Stomach smooth muscle (tissue), 2 donors: ENCODE measurements around the gene PUM1.
A peak's percentile ranks its signal among the peaks of the same experiment; 100 is the strongest.
"Not testable (repeated sequence)": the region's sequence is repeated elsewhere in the genome, so short reads cannot be mapped to it uniquely, and the experiment has no call there.

ENCODE experiments used
- H3K27ac ChIP-seq: one replicate; pipeline ENCODE4 v1.7.0; 2013; ENCODE audit warnings: mild to moderate bottlenecking, low read length, inconsistent platforms
- H3K27me3 ChIP-seq, 2 donors: one replicate each; pipeline ENCODE4 v1.7.0; 2013; ENCODE audit warnings: low read length in 2 of 2; ENCODE audit not compliant: insufficient read depth in 2 of 2, control insufficient read depth in 1 of 2
- H3K36me3 ChIP-seq, 2 donors: one replicate each; pipeline ENCODE4 v1.7.0; 2013; ENCODE audit warnings: low read length in 2 of 2; ENCODE audit not compliant: control insufficient read depth in 2 of 2, insufficient read depth in 2 of 2
- H3K4me1 ChIP-seq: one replicate; pipeline ENCODE4 v1.7.0; 2013; ENCODE audit warnings: low read length; ENCODE audit not compliant: control insufficient read depth, insufficient read depth
- H3K4me3 ChIP-seq, 2 donors: one replicate each; pipeline ENCODE4 v1.7.0; 2013; ENCODE audit warnings: low read length in 2 of 2
- H3K9ac ChIP-seq, 2 donors: one replicate each; pipeline ENCODE4 v1.7.0; 2013; ENCODE audit warnings: low read length in 2 of 2, mild to moderate bottlenecking in 1 of 2
- H3K9me3 ChIP-seq, 2 donors: one replicate each; pipeline ENCODE4 v1.7.0; 2013; ENCODE audit warnings: low read length in 2 of 2; ENCODE audit not compliant: control insufficient read depth in 2 of 2
- donor health status: healthy.
- donor health status: Pancreatic carcinoma.

Gene PUM1

DNA sequence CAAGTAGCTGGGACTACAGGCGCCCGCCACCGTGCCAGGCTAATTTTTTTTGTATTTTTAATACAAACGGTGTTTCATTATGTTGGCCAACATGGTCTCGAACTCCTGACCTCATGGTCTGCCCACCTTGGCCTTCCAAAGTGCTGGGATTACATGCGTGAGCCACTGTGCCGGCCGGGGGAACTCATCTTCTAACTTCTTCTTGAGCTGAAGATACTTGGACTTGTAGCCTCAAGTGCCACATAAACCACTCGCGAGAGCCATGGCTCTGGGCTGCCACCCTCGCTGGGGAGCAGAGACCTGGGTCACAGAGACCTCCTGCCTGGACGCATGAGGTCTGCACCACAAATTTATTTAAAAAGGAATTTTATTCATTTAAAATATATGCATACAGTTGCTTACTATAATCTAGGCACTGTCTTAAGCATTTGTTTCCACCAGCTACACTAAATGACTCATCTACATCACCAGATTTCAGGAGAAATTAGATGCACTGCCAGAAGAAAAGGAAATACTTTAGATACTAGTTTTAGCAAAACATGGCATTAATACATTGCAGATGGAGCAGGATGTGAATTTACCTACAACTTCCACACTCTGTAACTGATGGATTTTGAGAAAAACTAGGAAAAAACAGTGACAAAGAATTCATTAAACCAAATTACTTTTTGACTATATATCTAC lies 29.9 kb upstream of the PUM1 start:
- H3K4me3 ChIP-seq, result no peak overlapping the region
- no peak overlapping the region for H3K9ac ChIP-seq
- no peaks in the 10 kb centered on the region for H3K36me3 ChIP-seq
- no peaks in the 10 kb centered on the region for H3K4me1 ChIP-seq
- H3K27ac ChIP-seq, result no peak overlapping the region
- H3K9me3 ChIP-seq, result no peaks in the 10 kb centered on the region
- no peaks in the 10 kb centered on the region for H3K27me3 ChIP-seq

DNA sequence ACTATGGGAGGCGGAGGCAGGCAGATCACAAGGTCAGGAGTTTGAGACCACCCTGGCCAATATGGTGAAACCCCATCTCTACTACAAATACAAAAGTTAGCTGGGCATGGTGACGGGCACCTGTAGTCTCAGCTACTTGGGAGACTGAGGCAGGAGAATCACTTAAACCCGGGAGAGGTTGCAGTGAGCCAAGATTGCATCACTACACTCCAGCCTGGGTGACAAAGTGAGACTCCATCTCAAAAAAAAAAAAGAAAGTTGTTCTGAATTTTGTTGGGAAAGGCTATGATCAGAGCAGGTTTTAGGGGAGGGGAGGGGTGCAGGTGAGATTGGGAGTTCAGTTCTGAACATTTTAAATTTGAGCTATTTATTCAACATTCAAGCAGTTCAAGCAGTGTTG lies 22.6 kb upstream of the PUM1 start:
- H3K4me1 ChIP-seq, H3K27me3 ChIP-seq, H3K27ac ChIP-seq, H3K4me3 ChIP-seq, H3K9ac ChIP-seq, H3K36me3 ChIP-seq, H3K9me3 ChIP-seq: not testable (repeated sequence)

DNA sequence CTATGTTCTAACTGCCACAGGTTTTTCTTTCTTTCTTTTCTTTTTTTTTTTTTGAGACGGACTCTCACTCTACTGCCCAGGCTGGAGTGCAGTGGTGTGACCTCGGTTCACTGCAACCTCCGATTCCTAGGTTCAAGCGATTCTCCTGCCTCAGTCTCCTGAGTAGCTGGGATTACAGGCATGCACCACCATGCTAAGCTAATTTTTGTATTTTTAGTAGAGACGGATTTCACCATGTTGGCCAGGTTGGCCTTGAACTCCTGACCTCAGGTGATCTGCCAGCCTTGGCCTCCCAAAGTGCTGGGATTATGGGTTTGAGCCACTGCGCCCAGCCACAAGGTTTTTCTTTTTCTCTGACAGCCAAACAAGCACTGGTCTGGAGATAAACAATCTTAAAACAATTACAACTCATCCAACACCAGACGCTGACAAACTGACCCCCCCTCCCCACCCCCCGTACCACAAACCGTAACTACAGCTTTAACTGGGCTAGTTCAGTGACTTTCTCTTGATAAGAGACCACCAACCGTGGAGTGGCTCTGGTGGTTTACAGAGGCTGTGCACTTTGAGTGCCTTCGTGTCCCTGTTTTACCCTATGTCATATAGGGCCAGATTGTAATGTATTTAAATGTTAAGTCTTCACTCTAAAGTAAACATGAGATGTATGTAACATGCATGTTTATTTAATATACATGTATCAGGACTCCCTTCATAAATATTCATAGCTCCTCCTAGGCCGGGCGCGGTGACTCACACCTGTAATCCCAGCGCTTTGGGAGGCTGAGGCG lies 19.5 kb upstream of the PUM1 start:
- Histone ChIP-seq H3K27ac (no peak overlapping the region), H3K4me3 (no peak overlapping the region), H3K9ac (no peak overlapping the region), H3K9me3 (no peaks in the 10 kb centered on the region), H3K4me1 (no peaks in the 10 kb centered on the region), H3K36me3 (no peaks in the 10 kb centered on the region), H3K27me3 (no peaks in the 10 kb centered on the region)

DNA sequence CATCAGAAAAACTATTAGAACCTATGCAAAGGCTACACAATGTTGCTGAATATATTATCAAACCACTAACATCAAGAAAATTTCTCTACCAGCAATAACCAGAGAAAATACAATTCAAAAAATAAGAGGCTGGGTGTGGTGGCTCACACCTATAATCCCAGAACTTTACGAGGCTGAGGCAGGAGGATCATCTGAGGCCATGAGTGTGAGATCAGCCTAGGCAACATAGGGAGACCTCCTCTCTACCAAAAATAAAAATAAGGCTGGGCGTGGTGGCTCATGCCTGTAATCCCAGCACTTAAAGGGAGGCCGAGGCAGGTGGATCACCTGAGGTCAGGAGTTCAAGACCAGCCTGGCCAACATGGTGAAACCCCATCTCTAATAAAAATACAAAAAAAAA lies 16.9 kb upstream of the PUM1 start:
- no peaks in the 10 kb centered on the region for H3K27me3 ChIP-seq
- H3K4me3 ChIP-seq, result no peak overlapping the region
- no peak overlapping the region for H3K27ac ChIP-seq
- H3K4me1 ChIP-seq, result no peaks in the 10 kb centered on the region
- no peaks in the 10 kb centered on the region for H3K36me3 ChIP-seq
- no peak overlapping the region for H3K9ac ChIP-seq
- no peaks in the 10 kb centered on the region for H3K9me3 ChIP-seq

- no peaks in the 10 kb centered on the region for H3K4me1 ChIP-seq
- no peaks in the 10 kb centered on the region for H3K36me3 ChIP-seq
- no peak overlapping the region for H3K9ac ChIP-seq
- H3K27me3 ChIP-seq, result no peaks in the 10 kb centered on the region
- H3K27ac ChIP-seq, result no peak overlapping the region
- no peak overlapping the region for H3K4me3 ChIP-seq
- H3K9me3 ChIP-seq, result no peaks in the 10 kb centered on the region
Observed at GRCh38 chr1:31073044-31073443, 7.5 kb upstream of the PUM1 start.

GRCh38 chr1:31072304-31072746 lies 6.8 kb upstream of the PUM1 start:
- Histone ChIP-seq H3K36me3 (no peaks in the 10 kb centered on the region), H3K9me3 (no peaks in the 10 kb centered on the region), H3K27ac (no peak overlapping the region), H3K9ac (no peak overlapping the region), H3K4me3 (no peak overlapping the region), H3K27me3 (no peaks in the 10 kb centered on the region), H3K4me1 (no peaks in the 10 kb centered on the region)

- H3K27ac ChIP-seq, result no peak overlapping the region
- H3K4me3 ChIP-seq, result no peak overlapping the region
- H3K9ac ChIP-seq, result no peak overlapping the region
- no peaks in the 10 kb centered on the region for H3K9me3 ChIP-seq
- H3K4me1 ChIP-seq, result peaks cover 4% of the 10 kb centered on the region
- H3K36me3 ChIP-seq, result no peaks in the 10 kb centered on the region
- H3K27me3 ChIP-seq, result no peaks in the 10 kb centered on the region
Observed at GRCh38 chr1:31069392-31069791, 3.9 kb upstream of the PUM1 start.

DNA sequence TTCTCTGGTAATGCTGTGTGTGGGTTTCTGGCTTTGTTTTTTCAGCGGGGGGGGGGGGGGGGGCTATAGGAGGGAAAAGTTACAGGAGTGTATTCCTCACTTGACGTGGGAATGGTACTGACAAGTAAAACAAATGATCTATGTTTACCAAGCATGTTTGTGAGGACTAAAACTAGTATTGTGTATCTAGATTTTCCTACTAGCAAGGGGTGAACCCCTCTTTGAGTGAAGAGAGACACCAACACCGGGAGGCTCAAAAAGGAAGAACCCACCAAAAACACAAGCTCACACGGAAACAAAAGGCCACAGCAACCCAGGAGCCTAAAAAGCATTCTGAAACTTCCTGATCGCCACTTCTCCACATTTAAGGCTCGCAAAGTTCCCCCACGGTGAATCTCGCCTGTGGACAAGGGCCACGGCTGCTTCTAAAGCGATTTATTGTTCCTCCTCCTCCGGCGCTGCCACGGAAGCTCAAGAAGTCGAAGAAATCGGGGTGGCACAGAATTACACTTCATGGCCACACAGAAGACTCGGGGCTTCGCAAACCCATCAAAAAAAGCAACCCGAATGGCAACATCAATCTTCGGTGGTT lies 703 bp downstream of the PUM1 start:
- no peaks in the 10 kb centered on the region for H3K9me3 ChIP-seq
- H3K36me3 ChIP-seq, result no peaks in the 10 kb centered on the region
- H3K9ac ChIP-seq, result peak overlapping the region; percentile 95 to 98
- H3K27me3 ChIP-seq, result no peaks in the 10 kb centered on the region
- H3K4me3 ChIP-seq, result peak overlapping the region; percentile 94
- peaks cover 4% of the 10 kb centered on the region for H3K4me1 ChIP-seq
- peak overlapping the region; percentile 96 for H3K27ac ChIP-seq

DNA sequence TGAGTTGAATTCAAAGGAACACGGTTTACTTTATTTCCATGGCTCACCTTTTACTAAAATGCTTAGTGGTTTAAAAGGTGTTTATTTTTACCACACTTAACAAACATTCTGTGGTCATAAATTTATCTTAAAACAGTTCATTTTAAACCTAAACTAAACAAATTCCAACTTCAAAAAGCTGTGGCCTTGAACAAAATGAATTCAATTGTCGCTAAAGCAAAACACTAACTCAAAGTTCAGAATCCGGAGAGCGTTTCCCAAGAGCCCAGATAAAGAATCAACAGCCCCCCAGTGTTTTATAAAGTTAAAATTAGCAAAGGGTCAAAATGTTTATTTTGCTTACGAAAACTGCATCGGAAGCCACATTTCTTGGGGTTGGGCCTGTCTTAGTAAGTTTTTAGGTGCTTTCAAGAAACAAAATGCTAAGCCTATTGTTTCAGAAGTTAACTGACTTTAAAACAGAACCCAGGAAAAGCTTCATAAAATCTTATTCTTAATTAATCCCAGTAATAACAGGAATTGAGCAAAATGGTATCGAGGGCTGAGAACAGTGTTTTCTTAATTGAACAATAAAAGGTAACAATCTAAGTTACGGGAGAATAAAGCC lies 1.3 kb downstream of the PUM1 start:
- peaks cover 5% of the 10 kb centered on the region for H3K4me1 ChIP-seq
- peak overlapping the region; percentile 30 to 95 for H3K9ac ChIP-seq
- H3K9me3 ChIP-seq, result no peaks in the 10 kb centered on the region
- peak overlapping the region; percentile 46 for H3K27ac ChIP-seq
- H3K36me3 ChIP-seq, result peaks cover 0 to 1% of the 10 kb centered on the region in 2 donors
- H3K4me3 ChIP-seq, result peak overlapping the region; percentile 94
- H3K27me3 ChIP-seq, result no peaks in the 10 kb centered on the region

DNA sequence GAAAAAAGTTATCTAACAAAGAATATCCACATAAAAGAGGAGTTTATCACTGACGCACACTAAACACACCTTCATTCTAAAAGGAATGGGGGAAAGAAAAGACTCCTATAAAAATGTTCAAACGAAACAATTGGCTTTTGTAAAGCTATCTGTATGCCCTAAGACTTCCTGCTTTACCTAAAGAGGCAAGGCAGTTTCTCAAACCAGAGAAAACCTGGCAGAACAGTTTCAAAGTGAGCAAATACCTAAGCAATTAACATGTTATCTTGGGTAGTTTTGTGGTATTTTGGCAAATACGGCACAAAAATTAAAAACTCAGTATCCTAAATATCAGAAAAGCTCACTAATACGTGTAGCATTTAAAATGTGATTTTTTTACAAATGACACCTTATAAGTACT lies 1.9 kb downstream of the PUM1 start:
- Histone ChIP-seq H3K4me3 (peak overlapping the region; percentile 94), H3K27ac (no peak overlapping the region), H3K9ac (peak overlapping the region; percentile 30 to 95), H3K9me3 (no peaks in the 10 kb centered on the region), H3K4me1 (peaks cover 6% of the 10 kb centered on the region), H3K36me3 (peaks cover 6 to 7% of the 10 kb centered on the region in 2 donors), H3K27me3 (no peaks in the 10 kb centered on the region)
